ENCODE measurements around the gene MAP1LC3B.
"Not testable (repeated sequence)": the region's sequence is repeated elsewhere in the genome, so short reads cannot be mapped to it uniquely, and the experiment has no call there.

MAP1LC3B gene

GRCh38 chr16:87360862-87361610 lies 31.1 kb upstream of the MAP1LC3B start:
- no peak for DNase-seq (ENCODE audit: low read depth)

- DNase-seq (ENCODE audit: low read depth): no peak
Observed at GRCh38 chr16:87361916-87362619, 30.1 kb upstream of the MAP1LC3B start.

GRCh38 chr16:87362828-87363559 lies 29.1 kb upstream of the MAP1LC3B start:
- not testable (repeated sequence) for DNase-seq (ENCODE audit: low read depth)

DNA sequence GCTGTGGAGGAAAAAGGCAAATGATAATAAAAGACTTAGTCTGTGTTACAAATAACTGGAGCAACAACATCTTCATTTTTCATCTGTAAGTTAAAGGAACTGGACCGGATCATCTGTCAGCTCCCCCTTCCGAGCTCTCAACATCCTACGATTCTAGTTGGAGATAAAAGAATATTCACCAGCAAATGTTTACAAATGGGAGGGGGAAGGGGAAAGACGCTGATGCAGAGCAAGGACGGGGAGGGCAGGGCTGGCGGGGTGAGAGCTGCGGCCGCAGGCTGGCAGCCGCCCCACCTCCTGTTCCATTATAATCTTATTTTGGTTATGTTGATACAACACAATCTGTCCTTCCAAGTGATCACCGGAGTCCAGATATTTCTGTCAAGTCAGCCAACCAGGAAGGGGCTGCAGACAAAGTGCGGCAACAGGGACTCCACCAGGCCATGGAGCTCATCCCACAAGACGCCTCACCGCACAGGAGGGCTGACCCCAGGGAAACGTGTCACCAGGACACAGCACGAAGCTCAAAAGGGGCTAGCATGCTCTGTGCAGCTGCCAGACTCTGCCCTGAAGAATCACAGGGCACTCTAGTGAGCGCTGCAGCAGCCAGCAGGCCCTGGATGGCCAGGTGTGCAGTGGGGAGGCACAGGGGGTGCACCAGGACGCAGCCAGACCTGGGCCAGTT lies 28.2 kb upstream of the MAP1LC3B start:
- no peak for DNase-seq (ENCODE audit: low read depth)

DNA sequence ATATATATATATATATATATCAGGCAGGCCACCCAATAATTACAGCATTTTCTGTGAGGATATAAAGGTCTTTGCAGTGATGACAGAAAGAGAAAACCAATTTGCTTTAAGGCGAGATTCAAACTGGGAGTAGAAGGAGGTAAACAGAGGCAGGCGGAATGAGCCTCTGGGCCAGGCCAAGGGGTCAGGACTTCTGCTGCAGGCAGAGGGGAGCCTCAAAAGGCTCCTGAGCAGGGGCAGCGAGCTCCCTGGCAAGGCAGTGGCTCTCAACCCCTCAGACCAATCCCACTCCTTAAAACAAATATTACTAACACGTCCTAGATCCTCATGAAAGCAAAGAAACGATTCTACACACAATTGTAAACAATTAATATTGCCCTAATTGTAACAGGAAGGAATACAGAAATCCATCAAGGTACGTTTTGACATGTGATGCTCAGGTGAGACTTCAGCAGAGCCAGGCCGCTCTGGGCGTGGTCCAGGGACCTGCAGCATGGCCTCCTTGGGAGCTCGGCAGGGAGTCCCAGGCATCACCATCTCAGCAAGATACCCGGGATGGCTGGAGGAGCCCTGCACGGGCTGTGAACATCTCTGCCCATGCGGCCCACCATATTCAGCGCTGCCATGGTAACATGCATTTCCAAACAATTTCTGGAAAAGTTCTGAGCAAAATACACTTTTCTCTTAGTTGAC lies 27.0 kb upstream of the MAP1LC3B start:
- no peak for DNase-seq (ENCODE audit: low read depth)

DNA sequence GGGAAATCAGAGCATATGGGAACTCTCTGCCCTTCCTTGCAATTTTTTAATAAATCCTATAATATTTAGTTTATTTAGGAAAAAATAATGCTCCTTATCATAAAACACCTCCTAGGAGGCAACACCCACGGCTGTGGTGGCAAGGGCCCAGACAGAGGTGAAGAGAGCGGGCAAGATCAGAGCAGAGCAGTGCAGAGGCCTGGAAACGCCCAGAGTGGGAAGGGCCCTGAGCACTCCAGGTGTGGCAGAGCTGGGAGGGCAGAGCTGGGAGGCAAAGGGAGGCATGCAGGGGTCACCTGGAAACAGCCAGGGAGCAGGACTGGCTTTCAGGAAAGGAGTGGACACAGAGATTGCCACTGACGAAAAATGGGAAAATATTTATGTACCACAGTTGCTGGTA lies 25.8 kb upstream of the MAP1LC3B start:
- no peak for DNase-seq (ENCODE audit: low read depth)

- no peak for DNase-seq (ENCODE audit: low read depth)
Observed at GRCh38 chr16:87366930-87367329, 25.2 kb upstream of the MAP1LC3B start.

GRCh38 chr16:87367529-87367928 lies 24.6 kb upstream of the MAP1LC3B start:
- DNase-seq (ENCODE audit: low read depth): no peak

- DNase-seq (ENCODE audit: low read depth): no peak
Observed at GRCh38 chr16:87368029-87368770, 23.9 kb upstream of the MAP1LC3B start.

DNA sequence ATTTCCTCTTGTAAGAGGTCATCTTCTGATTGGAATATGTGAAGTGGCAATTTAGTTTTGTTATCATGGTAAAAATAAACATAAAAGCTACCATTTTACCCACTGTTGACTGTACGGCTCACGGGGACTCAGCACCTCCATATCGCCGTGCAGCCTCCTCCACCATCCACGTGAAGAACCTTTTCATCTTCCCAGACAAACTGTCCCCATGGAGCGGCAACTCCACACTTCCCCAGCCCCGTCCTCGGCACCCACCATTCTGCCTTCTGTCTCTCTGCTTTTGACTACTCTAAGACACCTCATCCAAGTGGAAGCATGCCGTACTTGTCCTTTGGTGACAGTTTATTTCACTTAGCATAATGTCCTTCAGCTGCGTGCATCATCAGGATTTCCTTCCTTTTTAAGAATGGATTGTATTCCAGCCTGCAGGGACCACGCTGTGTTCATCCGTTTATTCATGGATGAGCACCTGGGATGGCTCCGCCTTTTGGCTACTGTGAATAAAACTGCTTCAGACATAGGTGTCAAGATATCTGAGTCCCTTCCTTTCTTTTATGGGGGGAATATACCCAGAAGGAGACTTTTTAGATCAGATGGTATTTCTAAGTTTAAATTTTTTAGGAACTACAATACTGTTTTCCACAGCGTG lies 22.9 kb upstream of the MAP1LC3B start:
- no peak for DNase-seq (ENCODE audit: low read depth)

DNA sequence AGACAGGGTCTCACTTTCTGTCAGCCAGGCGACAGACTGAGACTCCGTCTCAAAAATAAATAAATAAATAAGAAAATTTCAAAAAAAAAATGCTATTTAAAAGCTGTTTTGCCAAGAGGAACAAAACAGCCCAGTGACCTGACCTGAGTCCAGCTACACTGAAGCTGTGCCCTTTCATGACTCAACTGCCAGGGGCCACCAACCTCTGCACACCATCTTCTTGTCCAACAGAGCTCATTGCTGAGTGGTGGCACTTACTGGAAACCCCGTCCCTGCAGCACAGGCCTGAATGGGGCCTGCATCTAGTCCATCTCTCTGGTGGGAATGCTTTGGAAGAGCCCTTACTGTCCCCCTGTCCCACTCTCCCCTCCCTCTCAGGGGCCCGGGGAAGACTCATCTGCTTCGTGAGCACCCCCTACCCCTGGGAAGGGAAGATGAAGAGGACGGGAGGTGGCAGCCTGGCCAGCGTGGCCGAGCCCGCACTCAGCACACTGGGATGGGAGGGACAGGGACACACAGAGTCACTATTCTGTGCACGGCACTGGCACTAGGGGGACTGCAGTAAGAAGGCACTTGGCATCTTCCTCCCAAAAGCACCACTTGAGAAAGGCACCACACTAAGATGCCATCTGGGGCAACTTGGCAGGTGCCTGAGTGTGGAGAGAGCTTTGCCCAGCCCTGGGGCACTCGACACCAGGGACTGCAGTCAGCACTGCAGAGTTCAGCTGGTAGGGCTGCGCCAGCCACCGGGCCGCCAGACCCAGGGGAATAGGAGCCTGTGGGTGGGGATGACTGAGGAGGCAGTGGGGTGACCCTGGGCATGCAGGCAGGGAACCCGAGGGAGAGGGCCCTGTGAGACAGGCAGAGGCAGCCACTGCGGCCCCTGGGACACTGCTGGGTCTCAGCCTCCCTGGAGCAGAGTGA lies 22.1 kb upstream of the MAP1LC3B start:
- DNase-seq (ENCODE audit: low read depth): no peak

- DNase-seq (ENCODE audit: low read depth): no peak
Observed at GRCh38 chr16:87371261-87371866, 20.8 kb upstream of the MAP1LC3B start.

GRCh38 chr16:87372305-87372704 lies 19.8 kb upstream of the MAP1LC3B start:
- no peak for DNase-seq (ENCODE audit: low read depth)

DNA sequence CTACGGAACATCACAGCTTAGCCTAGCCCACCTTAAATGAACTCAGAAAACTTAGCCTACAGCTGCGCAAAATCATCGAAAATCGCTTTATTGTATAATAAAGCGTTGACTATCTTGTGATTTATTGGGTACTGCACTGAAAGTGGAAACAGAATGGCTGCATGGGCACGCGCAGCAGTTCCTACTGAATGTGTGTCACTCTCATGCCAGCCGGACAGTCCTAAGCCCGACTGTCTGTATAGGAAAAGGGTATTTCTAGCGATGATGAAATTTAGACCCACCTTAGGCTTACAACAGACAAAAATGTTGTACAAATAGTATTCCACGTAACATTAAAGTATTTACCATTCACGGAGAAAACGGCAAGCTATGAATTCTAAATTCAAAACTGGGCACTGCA lies 17.8 kb upstream of the MAP1LC3B start:
- no peak for DNase-seq (ENCODE audit: low read depth)

DNA sequence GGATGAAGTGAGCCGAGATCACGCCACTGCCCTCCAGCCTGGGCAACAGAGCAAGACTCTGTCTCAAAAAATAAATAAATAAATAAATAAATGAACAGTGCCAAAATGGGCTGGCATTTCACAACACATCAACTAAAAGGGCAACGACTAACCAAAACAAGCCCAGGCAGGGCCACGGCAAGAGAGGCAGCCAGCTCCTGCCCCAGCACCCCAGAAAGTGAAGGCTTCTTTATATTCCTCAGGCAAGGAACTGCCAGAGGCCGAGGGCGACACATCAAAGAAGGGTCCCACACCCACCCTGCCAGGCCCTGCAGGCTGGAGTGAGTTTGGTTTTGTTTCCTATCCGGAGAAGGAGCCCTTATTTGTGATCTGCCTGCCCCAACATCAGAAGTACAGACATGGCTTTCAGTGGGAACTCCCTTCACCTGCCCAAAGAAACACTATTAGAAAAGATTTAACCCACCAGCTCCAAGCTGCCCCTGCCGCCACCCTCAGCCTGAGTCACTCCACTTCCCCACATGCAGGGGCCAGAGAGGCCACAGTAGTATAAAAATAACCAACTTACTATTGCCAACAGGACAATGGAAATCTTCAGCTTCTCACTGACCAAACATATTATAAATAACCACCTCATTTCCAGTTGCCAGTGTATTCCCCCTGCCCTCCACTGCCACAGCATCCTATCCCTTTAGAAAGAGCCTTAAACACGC lies 16.6 kb upstream of the MAP1LC3B start:
- no peak for DNase-seq (ENCODE audit: low read depth)

DNA sequence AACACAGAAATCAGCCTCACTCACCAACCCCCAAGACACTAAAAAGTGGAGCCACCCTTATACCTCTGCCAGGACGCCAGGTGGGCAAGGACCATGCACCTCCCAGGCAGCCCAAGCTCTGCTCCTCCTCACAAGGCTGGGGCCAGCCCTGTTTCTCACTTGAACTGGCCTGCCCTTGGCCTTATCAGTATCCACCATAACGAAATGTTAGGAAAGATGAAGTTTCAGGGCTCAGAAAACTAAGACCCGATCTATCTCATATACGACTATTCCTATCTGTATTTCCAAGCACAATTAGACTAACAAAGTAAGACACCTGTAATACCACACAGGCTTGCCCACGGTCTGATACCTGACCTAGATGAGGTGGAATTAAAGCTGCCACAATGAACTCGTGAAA lies 15.5 kb upstream of the MAP1LC3B start:
- no peak for DNase-seq (ENCODE audit: low read depth)

- not testable (repeated sequence) for DNase-seq (ENCODE audit: low read depth)
Observed at GRCh38 chr16:87379312-87379752, 12.8 kb upstream of the MAP1LC3B start.

DNA sequence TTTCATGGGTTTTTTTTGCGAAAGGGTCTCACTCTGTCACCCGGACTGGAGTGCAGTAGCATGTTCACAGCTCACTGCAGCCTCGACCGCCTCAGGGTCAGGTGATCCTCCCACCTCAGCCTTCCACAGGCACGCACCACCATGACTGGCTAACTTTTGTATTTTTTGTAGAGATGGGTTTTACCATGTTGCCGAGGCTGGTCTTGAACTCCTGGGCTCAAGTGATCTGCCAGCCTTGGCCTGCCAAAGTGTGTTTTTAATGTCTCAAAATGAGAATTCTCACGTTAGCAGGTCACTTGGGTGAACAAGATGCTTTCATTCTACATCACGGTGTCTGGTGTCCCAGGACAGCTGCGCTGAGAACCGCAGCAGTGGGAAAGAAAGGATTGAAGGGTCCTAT lies 11.7 kb upstream of the MAP1LC3B start:
- no peak for DNase-seq (ENCODE audit: low read depth)
